CD4-positive, alpha-beta memory T cell (primary cell): ENCODE measurements around the gene FGF6. TPM values are rescaled to one million over a fixed set of nuclear protein-coding genes. Genes with fewer than 3 reads are reported as not detected.

Experiments
- CTCF ChIA-PET: fragments of 350-600 bp; sonication (Branson Sonifier 250); formaldehyde crosslinking; loops from one replicate; lab custom pipeline; 2021; ENCODE audit warnings: inconsistent platforms; ENCODE audit not compliant: partially characterized antibody; lab: Charles Lee
- POLR2A ChIA-PET: fragments of 350-600 bp; sonication (Branson Sonifier 250); formaldehyde crosslinking; loops from one replicate; lab custom pipeline; 2021; ENCODE audit not compliant: partially characterized antibody; lab: Charles Lee
- DNase-seq, 5 donors: peaks; one replicate each; pipeline versions ENCODE4 v3.0.0 to v3.0.0-alpha.2; 2020 to 2022; ENCODE audit warnings: mixed read lengths in 1 of 5
- H3K27ac ChIP-seq: one replicate; pipeline ENCODE4 v1.7.0; 2013; ENCODE audit warnings: low read depth, low read length
- H3K27me3 ChIP-seq: 2 replicates; pipeline ENCODE4 v1.7.0; 2013; ENCODE audit warnings: mild to moderate bottlenecking, low read length, moderate library complexity; ENCODE audit not compliant: insufficient read depth
- H3K36me3 ChIP-seq: 2 replicates; pipeline ENCODE4 v1.7.0; 2013; ENCODE audit warnings: mild to moderate bottlenecking, low read length, moderate library complexity; ENCODE audit not compliant: insufficient read depth
- H3K4me1 ChIP-seq: 2 replicates; pipeline ENCODE4 v1.7.0; 2013; ENCODE audit warnings: mild to moderate bottlenecking, low read length, moderate library complexity; ENCODE audit not compliant: insufficient read depth
- H3K4me3 ChIP-seq, 2 donors: one replicate each; pipeline ENCODE4 v1.7.0; 2013; ENCODE audit warnings: low read length in 2 of 2, mild to moderate bottlenecking in 1 of 2
- H3K9me3 ChIP-seq, 2 donors: one replicate each; pipeline ENCODE4 v1.7.0; 2013; ENCODE audit warnings: low read length in 2 of 2, control low read depth in 1 of 2; ENCODE audit not compliant: control insufficient read depth in 1 of 2
- H3K27ac Mint-ChIP-seq, 7 donors: one replicate each; pipeline ENCODE4 v1.8.0; 2020 to 2021; ENCODE audit warnings: mixed read lengths in 7 of 7, mild to moderate bottlenecking in 6 of 7, inconsistent platforms in 3 of 7, moderate library complexity in 3 of 7
- H3K27me3 Mint-ChIP-seq, 2 donors: one replicate each; pipeline ENCODE4 v1.8.0; 2020 to 2021; ENCODE audit warnings: mixed read lengths in 2 of 2
- H3K36me3 Mint-ChIP-seq, 2 donors: one replicate each; pipeline ENCODE4 v1.8.0; 2020 to 2021; ENCODE audit warnings: mixed read lengths in 2 of 2, inconsistent platforms in 1 of 2, mild to moderate bottlenecking in 1 of 2
- H3K4me1 Mint-ChIP-seq, 4 donors: one replicate each; pipeline ENCODE4 v1.8.0; 2020 to 2021; ENCODE audit warnings: mixed read lengths in 4 of 4, mild to moderate bottlenecking in 1 of 4
- H3K4me3 Mint-ChIP-seq, 8 donors: one replicate each; pipeline ENCODE4 v1.8.0; 2020 to 2021; ENCODE audit warnings: mixed read lengths in 8 of 8, mild to moderate bottlenecking in 7 of 8, moderate library complexity in 6 of 8, inconsistent platforms in 3 of 8
- H3K9me3 Mint-ChIP-seq, 8 donors: one replicate each; pipeline ENCODE4 v1.8.0; 2020 to 2021; ENCODE audit warnings: mixed read lengths in 8 of 8, mild to moderate bottlenecking in 5 of 8, inconsistent platforms in 3 of 8, moderate library complexity in 1 of 8
- intact Hi-C: fragments of 100-400 bp; cut with micrococcal nuclease; formaldehyde crosslinking; loops from one replicate; pipeline ENCODE4 v1.15.1; 2023
- polyA plus RNA-seq, 2 donors: library from polyadenylated mRNA; unstranded; fragments of 300-500 nt; fragmentation: Illumina TruSeq; gene quantifications; one replicate each; pipeline ENCODE4 v1.2.3, GENCODE V29; 2021
- total RNA-seq, 2 experiments: library from RNA; stranded (reverse); gene quantifications; one replicate each; pipeline ENCODE4 v1.2.3, GENCODE V29; 2021

The FGF6 gene
- total and polyA plus RNA-seq, 4 experiments from 2014 or later = not detected

- no peaks in the 10 kb centered on the region for H3K27me3 ChIP-seq
- no peak overlapping the region for H3K27ac ChIP-seq
- intact Hi-C loops = no loop called here
- H3K27me3 Mint-ChIP-seq = peaks cover 1 to 12% of the 10 kb centered on the region in 2 donors
- H3K36me3 Mint-ChIP-seq = no peaks in the 10 kb centered on the region
- no peak overlapping the region for H3K27ac Mint-ChIP-seq
- H3K4me1 Mint-ChIP-seq = peaks cover 0 to 1% (median 0%) of the 10 kb centered on the region in 4 donors
- no peak overlapping the region for H3K4me3 ChIP-seq
- no peaks in the 10 kb centered on the region for H3K9me3 ChIP-seq
- POLR2A ChIA-PET = no interaction called here
- H3K36me3 ChIP-seq = no peaks in the 10 kb centered on the region
- DNase-seq = no peak
- no peaks in the 10 kb centered on the region for H3K9me3 Mint-ChIP-seq
- CTCF ChIA-PET = no interaction called here
- H3K4me3 Mint-ChIP-seq = no peak overlapping the region
- no peaks in the 10 kb centered on the region for H3K4me1 ChIP-seq
Observed at GRCh38 chr12:4387607-4388006, 58.0 kb downstream of the FGF6 start.

GRCh38 chr12:4386801-4387200 is 58.8 kb downstream of the FGF6 start:
- ChIA-PET CTCF (no interaction called here), POLR2A (no interaction called here)
- no peaks in the 10 kb centered on the region for H3K9me3 Mint-ChIP-seq
- no peaks in the 10 kb centered on the region for H3K36me3 ChIP-seq
- H3K4me1 Mint-ChIP-seq = no peaks in the 10 kb centered on the region
- intact Hi-C loops = no loop called here
- no peak for DNase-seq
- H3K4me3 ChIP-seq = no peak overlapping the region
- no peaks in the 10 kb centered on the region for H3K9me3 ChIP-seq
- H3K4me3 Mint-ChIP-seq = no peak overlapping the region
- H3K27me3 Mint-ChIP-seq = peaks cover 1 to 10% of the 10 kb centered on the region in 2 donors
- no peaks in the 10 kb centered on the region for H3K27me3 ChIP-seq
- H3K27ac Mint-ChIP-seq = no peak overlapping the region
- H3K36me3 Mint-ChIP-seq = no peaks in the 10 kb centered on the region
- H3K27ac ChIP-seq = no peak overlapping the region
- no peaks in the 10 kb centered on the region for H3K4me1 ChIP-seq

Other genes starting within 250 kb of the FGF6 start
- 100 to 1,000 TPM; 150 to 151 TPM for gene CCND2, start 172.1 kb downstream of the FGF6 start, total RNA-seq
- gene CCND2, start 172.1 kb downstream of the FGF6 start, polyA plus RNA-seq = 100 to 1,000 TPM in 1 of 2 donors, 10 to 100 TPM in 1; 83.3 to 103 TPM
- 10 to 100 TPM; 15.2 to 17.3 TPM for gene TIGAR, start 124.6 kb downstream of the FGF6 start, total RNA-seq
- 1 to 10 TPM; 1.9 to 2.7 TPM for gene TIGAR, start 124.6 kb downstream of the FGF6 start, polyA plus RNA-seq
- not detected for gene FGF23, start 66.1 kb downstream of the FGF6 start, total RNA-seq
- gene FGF23, start 66.1 kb downstream of the FGF6 start, polyA plus RNA-seq = not detected
- 1 to 10 TPM in 1 of 2 experiments, under 1 TPM in 1; 0.58 to 1.5 TPM for gene RAD51AP1, start 93.1 kb upstream of the FGF6 start, total RNA-seq
- gene RAD51AP1, start 93.1 kb upstream of the FGF6 start, polyA plus RNA-seq = 1 to 10 TPM in 1 of 2 donors, under 1 TPM in 1; 0.62 to 2.9 TPM
- gene DYRK4, start 116.4 kb upstream of the FGF6 start, total RNA-seq = 10 to 100 TPM; 15.6 to 21.4 TPM
- 10 to 100 TPM; 26.3 to 34.7 TPM for gene DYRK4, start 116.4 kb upstream of the FGF6 start, polyA plus RNA-seq
- 1 to 10 TPM; 5.5 to 6.2 TPM for gene AKAP3, start 203.2 kb upstream of the FGF6 start, total RNA-seq
- 1 to 10 TPM in 1 of 2 donors, under 1 TPM in 1; 0.60 to 1.1 TPM for gene AKAP3, start 203.2 kb upstream of the FGF6 start, polyA plus RNA-seq
- 10 to 100 TPM; 55.7 to 58.6 TPM for gene NDUFA9, start 203.3 kb upstream of the FGF6 start, total RNA-seq
- 100 to 1,000 TPM; 134 to 246 TPM for gene NDUFA9, start 203.3 kb upstream of the FGF6 start, polyA plus RNA-seq